Hematopoietic multipotent progenitor cell treated with erythropoietin and hydrocortisone succinate and interleukin-3 and kit ligand, for 4 days (in vitro differentiated cells): Measurements from ENCODE around the gene LIMK1.
"Not testable (repeated sequence)": the region's sequence is repeated elsewhere in the genome, so short reads cannot be mapped to it uniquely, and the experiment has no call there.

ENCODE experiments used
- DNase-seq: peaks from one replicate; pipeline ENCODE4 v3.0.0-alpha.2; 2015

LIMK1 gene

GRCh38 chr7:74084722-74085578 lies 1.3 kb downstream of the LIMK1 start:
- DNase-seq = no peak

GRCh38 chr7:74087791-74088453 lies 4.3 kb downstream of the LIMK1 start:
- DNase-seq = no peak

- DNase-seq = no peak
These were observed 8.8 kb downstream of the LIMK1 start for GRCh38 chr7:74092321-74092963.

GRCh38 chr7:74092964-74093471 lies 9.4 kb downstream of the LIMK1 start:
- peak; percentile 79 for DNase-seq

GRCh38 chr7:74093671-74094223 lies 10.1 kb downstream of the LIMK1 start:
- DNase-seq = peak; percentile 38

- peak; percentile 89 for DNase-seq
These were observed 10.9 kb downstream of the LIMK1 start for GRCh38 chr7:74094224-74095101.

GRCh38 chr7:74095135-74095534 lies 11.5 kb downstream of the LIMK1 start:
- DNase-seq = no peak

GRCh38 chr7:74097937-74098614 lies 14.5 kb downstream of the LIMK1 start:
- DNase-seq = no peak

GRCh38 chr7:74099031-74099430 lies 15.4 kb downstream of the LIMK1 start:
- no peak for DNase-seq

- DNase-seq = peak; percentile 28
These were observed 17.6 kb downstream of the LIMK1 start for GRCh38 chr7:74101061-74101681.

- no peak for DNase-seq
These were observed 19.7 kb downstream of the LIMK1 start for GRCh38 chr7:74103219-74103772.

GRCh38 chr7:74104702-74105101 lies 21.1 kb downstream of the LIMK1 start:
- DNase-seq = no peak

GRCh38 chr7:74105992-74106391 lies 22.4 kb downstream of the LIMK1 start:
- DNase-seq = no peak

- no peak for DNase-seq
These were observed 23.2 kb downstream of the LIMK1 start for GRCh38 chr7:74106846-74107245.

GRCh38 chr7:74115326-74115725 lies 31.7 kb downstream of the LIMK1 start:
- no peak for DNase-seq

GRCh38 chr7:74116356-74116755 lies 32.8 kb downstream of the LIMK1 start:
- no peak for DNase-seq

GRCh38 chr7:74119831-74120230 lies 36.2 kb downstream of the LIMK1 start:
- DNase-seq = no peak

GRCh38 chr7:74121401-74122249 lies 38.0 kb downstream of the LIMK1 start:
- DNase-seq = no peak

- not testable (repeated sequence) for DNase-seq
These were observed 40.3 kb downstream of the LIMK1 start for GRCh38 chr7:74123892-74124291.
